CD14-positive monocyte (primary cell): ENCODE results near the gene LTB4R. TPM values are rescaled to one million over a fixed set of nuclear protein-coding genes. Genes with fewer than 3 reads are reported as not detected.
A peak's percentile ranks its signal among the peaks of the same experiment; 100 is the strongest.

ENCODE experiments used
- DNase-seq, 3 donors: peaks; one replicate each; pipeline ENCODE4 v3.0.0-alpha.2; 2011 to 2022
- H2AFZ ChIP-seq: 2 replicates; pipeline ENCODE4 v1.6.0; 2012; ENCODE audit warnings: mild to moderate bottlenecking, low read depth, low read length, inconsistent platforms; ENCODE audit not compliant: insufficient read depth, poor library complexity, severe bottlenecking
- H3K27ac ChIP-seq, 2 donors: 1 replicate in 1 of 2; 2 replicates in 1 of 2; pipeline ENCODE4 v1.5.1; 2012 to 2013; ENCODE audit warnings: low read length in 2 of 2, control low read depth in 1 of 2, inconsistent platforms in 1 of 2, low read depth in 1 of 2, mild to moderate bottlenecking in 1 of 2
- H3K27me3 ChIP-seq, 2 donors: one replicate each; pipeline versions ENCODE4 v1.6.0 to v1.6.1; 2011 to 2013; ENCODE audit warnings: low read length in 2 of 2; ENCODE audit not compliant: control insufficient read depth in 2 of 2, insufficient read depth in 2 of 2
- H3K36me3 ChIP-seq, 2 donors: replicated peaks in 1 of 2; 1 replicate in 1 of 2; 2 replicates in 1 of 2; pipeline versions ENCODE4 v1.5.1 to v1.6.1; 2012 to 2013; ENCODE audit warnings: low read length in 2 of 2, control low read depth in 1 of 2, inconsistent platforms in 1 of 2, mild to moderate bottlenecking in 1 of 2; ENCODE audit not compliant: insufficient read depth in 2 of 2, control insufficient read depth in 1 of 2
- H3K4me1 ChIP-seq, 2 donors: 1 replicate in 1 of 2; 2 replicates in 1 of 2; pipeline versions ENCODE4 v1.5.1 to v1.6.1; 2012 to 2013; ENCODE audit warnings: low read length in 2 of 2, control low read depth in 1 of 2, inconsistent platforms in 1 of 2, mild to moderate bottlenecking in 1 of 2, moderate library complexity in 1 of 2; ENCODE audit not compliant: insufficient read depth in 2 of 2, control insufficient read depth in 1 of 2
- H3K4me2 ChIP-seq: replicated peaks from 2 replicates; pipeline ENCODE3; 2012; ENCODE audit warnings: low read length, moderate library complexity, mild to moderate bottlenecking; ENCODE audit not compliant: poor library complexity, severe bottlenecking; ENCODE audit errors: extremely low read depth
- H3K4me3 ChIP-seq, 3 experiments: fragments of 200-600 bp in 1 of 3; sonication (generic) in 1 of 3; replicated peaks in 1 of 3; 1 replicate in 2 of 3; 2 replicates in 1 of 3; pipeline ENCODE4 v1.5.1; 2011 to 2013; ENCODE audit warnings: low read length in 3 of 3, mild to moderate bottlenecking in 3 of 3, control low read depth in 2 of 3, low read depth in 2 of 3, inconsistent platforms in 1 of 3, moderate library complexity in 1 of 3
- H3K79me2 ChIP-seq: 2 replicates; pipeline ENCODE4 v1.6.0; 2012; ENCODE audit warnings: mild to moderate bottlenecking, control low read depth, inconsistent platforms, low read length, moderate library complexity; ENCODE audit not compliant: insufficient read depth
- H3K9ac ChIP-seq: 2 replicates; pipeline ENCODE4 v1.6.0; 2017; ENCODE audit warnings: low read length, mild to moderate bottlenecking; ENCODE audit not compliant: insufficient read depth, poor library complexity, severe bottlenecking
- H3K9me3 ChIP-seq, 2 donors: replicated peaks in 1 of 2; 1 replicate in 1 of 2; 2 replicates in 1 of 2; pipeline versions ENCODE4 v1.5.1 to v1.6.1; 2012 to 2013; ENCODE audit warnings: low read length in 2 of 2, control low read depth in 1 of 2; ENCODE audit not compliant: control insufficient read depth in 1 of 2, insufficient read depth in 1 of 2
- H4K20me1 ChIP-seq: 2 replicates; pipeline ENCODE4 v1.6.0; 2012; ENCODE audit warnings: mild to moderate bottlenecking, low read length, control low read depth, moderate library complexity; ENCODE audit not compliant: insufficient read depth
- H3K27ac Mint-ChIP-seq, 7 donors: one replicate each; pipeline ENCODE4 v1.8.0; 2020; ENCODE audit warnings: mild to moderate bottlenecking in 7 of 7, mixed read lengths in 7 of 7, moderate library complexity in 6 of 7, inconsistent platforms in 2 of 7
- H3K27me3 Mint-ChIP-seq, 3 donors: one replicate each; pipeline ENCODE4 v1.8.0; 2021 to 2022; ENCODE audit warnings: low read depth in 3 of 3, mild to moderate bottlenecking in 3 of 3, mixed read lengths in 3 of 3, moderate library complexity in 3 of 3, inconsistent platforms in 1 of 3
- H3K36me3 Mint-ChIP-seq, 2 donors: one replicate each; pipeline ENCODE4 v1.8.0; 2020; ENCODE audit warnings: mixed read lengths in 2 of 2, inconsistent platforms in 1 of 2, mild to moderate bottlenecking in 1 of 2
- H3K4me1 Mint-ChIP-seq: one replicate; pipeline ENCODE4 v1.8.0; 2020; ENCODE audit warnings: mild to moderate bottlenecking, mixed read lengths
- H3K4me3 Mint-ChIP-seq, 2 donors: one replicate each; pipeline ENCODE4 v1.8.0; 2020; ENCODE audit warnings: mild to moderate bottlenecking in 2 of 2, mixed read lengths in 2 of 2, moderate library complexity in 1 of 2
- H3K9me3 Mint-ChIP-seq, 7 donors: one replicate each; pipeline ENCODE4 v1.8.0; 2020 to 2022; ENCODE audit warnings: mixed read lengths in 7 of 7, mild to moderate bottlenecking in 6 of 7, moderate library complexity in 6 of 7, inconsistent platforms in 2 of 7
- CTCF ChIP-seq: fragments of 200-600 bp; IDR thresholded peaks from one replicate; pipeline ENCODE4 v1.8.0; 2022; ENCODE audit warnings: antibody characterized with exemption, mild to moderate bottlenecking
- WGBS: methylation state at CpG from one replicate; pipeline ENCODE4 v1.1.5; 2013; ENCODE audit warnings: missing lambda C conversion rate; ENCODE audit not compliant: insufficient coverage; 5-methylcytosine and 5-hydroxymethylcytosine counted together
- intact Hi-C, 2 donors: fragments of 100-400 bp; cut with micrococcal nuclease; formaldehyde crosslinking; loops; one replicate each; pipeline versions ENCODE4 v1.15.0 to v1.15.1; 2023
- polyA plus RNA-seq, 3 donors: library from polyadenylated mRNA; depleted of rRNA in 1 of 3; unstranded in 2 of 3; stranded (reverse) in 1 of 3; fragments of 300-500 nt in 2 of 3; fragments of >200 nt in 1 of 3; fragmentation: Illumina TruSeq in 2 of 3; gene quantifications; 1 replicate in 2 of 3; 2 replicates in 1 of 3; pipeline ENCODE4 v1.2.3, GENCODE V29; 2012 to 2021

The LTB4R gene
- polyA plus RNA-seq, 3 donors = 51.5 to 98.5 (median 87.3) TPM

GRCh38 chr14:24271134-24271833, 40.0 kb upstream of the LTB4R start, which contains the start of gene RABGGTA:
Gene RABGGTA, minus strand, starts transcription at chr14:24271597. Its CDS starts 482 bp downstream, at chr14:24271115.
- Histone ChIP-seq H3K9me3 (no peaks in the 10 kb centered on the region), H4K20me1 (no peaks in the 10 kb centered on the region), H3K4me1 (peaks cover 54 to 58% of the 10 kb centered on the region in 2 donors), H3K27me3 (no peaks in the 10 kb centered on the region), H3K4me2 (peak within 1 kb of the TSS; percentile 85), H3K36me3 (peaks cover 37 to 40% of the 10 kb centered on the region in 2 donors), H3K4me3 (peak within 1 kb of the TSS; percentile 71 to 97 (median 85)), H3K79me2 (peaks cover 47% of the 10 kb centered on the region), H3K9ac (peak within 1 kb of the TSS; percentile 99), H2AFZ (peak within 1 kb of the TSS; percentile 98), H3K27ac (peak within 1 kb of the TSS; percentile 72 to 98)
- peaks cover 0 to 2% (median 0%) of the 10 kb centered on the region in 7 donors for H3K9me3 Mint-ChIP-seq
- WGBS = under 1% methylated on average over 53 of the region's 61 CpGs
- intact Hi-C loops = loop anchor here in 1 of 2 donors (2.0 kb wide), 1 partner anchor 28 kb away; the partner anchor contains the start of gene TINF2
- H3K27me3 Mint-ChIP-seq = peaks cover 0 to 2% (median 0%) of the 10 kb centered on the region in 3 donors
- peak; percentile 83 for TF ChIP-seq CTCF
- H3K4me3 Mint-ChIP-seq = peak within 1 kb of the TSS; percentile 89 to 94
- peak; percentile 71 to 79 (median 75) for DNase-seq
- H3K27ac Mint-ChIP-seq = peak within 1 kb of the TSS; percentile 90 to 97 (median 96)
- H3K36me3 Mint-ChIP-seq = peaks cover 35 to 39% of the 10 kb centered on the region in 2 donors
- peaks cover 55% of the 10 kb centered on the region for H3K4me1 Mint-ChIP-seq

GRCh38 chr14:24271834-24272263, 39.5 kb upstream of the LTB4R start:
- peaks cover 60 to 63% of the 10 kb centered on the region in 2 donors for H3K4me1 ChIP-seq
- WGBS = 6% methylated on average over 2 of the region's 3 CpGs

More at GRCh38 chr14:24271834-24272263, 39.5 kb upstream of the LTB4R start:
- H3K4me1 Mint-ChIP-seq = peaks cover 60% of the 10 kb centered on the region
- DNase-seq = no peak
- peak overlapping the region; percentile 85 for H3K4me2 ChIP-seq
- no peaks in the 10 kb centered on the region for H4K20me1 ChIP-seq
- H3K9ac ChIP-seq = peak overlapping the region; percentile 99
- peak overlapping the region; percentile 42 to 98 for H3K27ac ChIP-seq
- peak overlapping the region; percentile 71 to 97 (median 85) for H3K4me3 ChIP-seq
- no peaks in the 10 kb centered on the region for H3K27me3 Mint-ChIP-seq
- no peaks in the 10 kb centered on the region for H3K27me3 ChIP-seq
- peaks cover 29 to 34% of the 10 kb centered on the region in 2 donors for H3K36me3 Mint-ChIP-seq
- H3K4me3 Mint-ChIP-seq = peak overlapping the region; percentile 89 to 94
- no peak for TF ChIP-seq CTCF
- peaks cover 52% of the 10 kb centered on the region for H3K79me2 ChIP-seq
- peaks cover 32 to 34% of the 10 kb centered on the region in 2 donors for H3K36me3 ChIP-seq
- peaks cover 0 to 2% (median 0%) of the 10 kb centered on the region in 7 donors for H3K9me3 Mint-ChIP-seq
- intact Hi-C loops = loop anchor here in 1 of 2 donors (2.0 kb wide), 1 partner anchor 29 kb away; the partner anchor contains the start of gene TINF2
- H2AFZ ChIP-seq = peak overlapping the region; percentile 98
- no peaks in the 10 kb centered on the region for H3K9me3 ChIP-seq
- peak overlapping the region; percentile 82 to 96 (median 95) for H3K27ac Mint-ChIP-seq
